Measurements from ENCODE around the gene SBNO2.

- TF ChIP-seq POLR2A (IDR thresholded peaks at IDR 0.05; ENCODE audit: low read depth, low read length) (no peak), POLR2AphosphoS5 (IDR thresholded peaks at IDR 0.05; ENCODE audit: low read depth, low read length) (no peak; the same call in 1 of the 2 replicates)
Measured at GRCh38 chr19:1089126-1089771, 84.8 kb downstream of the SBNO2 start.
